CD14-positive monocyte (primary cell): ENCODE measurements around the gene MRTFB. TPM values are rescaled to one million over a fixed set of nuclear protein-coding genes. Genes with fewer than 3 reads are reported as not detected.

Experiments used
- DNase-seq, 3 donors: peaks; one replicate each; pipeline ENCODE4 v3.0.0-alpha.2; 2011 to 2022
- H2AFZ ChIP-seq: 2 replicates; pipeline ENCODE4 v1.6.0; 2012; ENCODE audit warnings: mild to moderate bottlenecking, low read depth, low read length, inconsistent platforms; ENCODE audit not compliant: insufficient read depth, poor library complexity, severe bottlenecking
- H3K27ac ChIP-seq, 2 donors: 1 replicate in 1 of 2; 2 replicates in 1 of 2; pipeline ENCODE4 v1.5.1; 2012 to 2013; ENCODE audit warnings: low read length in 2 of 2, control low read depth in 1 of 2, inconsistent platforms in 1 of 2, low read depth in 1 of 2, mild to moderate bottlenecking in 1 of 2
- H3K27me3 ChIP-seq, 2 donors: one replicate each; pipeline versions ENCODE4 v1.6.0 to v1.6.1; 2011 to 2013; ENCODE audit warnings: low read length in 2 of 2; ENCODE audit not compliant: control insufficient read depth in 2 of 2, insufficient read depth in 2 of 2
- H3K36me3 ChIP-seq, 2 donors: replicated peaks in 1 of 2; 1 replicate in 1 of 2; 2 replicates in 1 of 2; pipeline versions ENCODE4 v1.5.1 to v1.6.1; 2012 to 2013; ENCODE audit warnings: low read length in 2 of 2, control low read depth in 1 of 2, inconsistent platforms in 1 of 2, mild to moderate bottlenecking in 1 of 2; ENCODE audit not compliant: insufficient read depth in 2 of 2, control insufficient read depth in 1 of 2
- H3K4me1 ChIP-seq, 2 donors: 1 replicate in 1 of 2; 2 replicates in 1 of 2; pipeline versions ENCODE4 v1.5.1 to v1.6.1; 2012 to 2013; ENCODE audit warnings: low read length in 2 of 2, control low read depth in 1 of 2, inconsistent platforms in 1 of 2, mild to moderate bottlenecking in 1 of 2, moderate library complexity in 1 of 2; ENCODE audit not compliant: insufficient read depth in 2 of 2, control insufficient read depth in 1 of 2
- H3K4me2 ChIP-seq: replicated peaks from 2 replicates; pipeline ENCODE3; 2012; ENCODE audit warnings: low read length, moderate library complexity, mild to moderate bottlenecking; ENCODE audit not compliant: poor library complexity, severe bottlenecking; ENCODE audit errors: extremely low read depth
- H3K4me3 ChIP-seq, 3 experiments: fragments of 200-600 bp in 1 of 3; sonication (generic) in 1 of 3; replicated peaks in 1 of 3; 1 replicate in 2 of 3; 2 replicates in 1 of 3; pipeline ENCODE4 v1.5.1; 2011 to 2013; ENCODE audit warnings: low read length in 3 of 3, mild to moderate bottlenecking in 3 of 3, control low read depth in 2 of 3, low read depth in 2 of 3, inconsistent platforms in 1 of 3, moderate library complexity in 1 of 3
- H3K79me2 ChIP-seq: 2 replicates; pipeline ENCODE4 v1.6.0; 2012; ENCODE audit warnings: mild to moderate bottlenecking, control low read depth, inconsistent platforms, low read length, moderate library complexity; ENCODE audit not compliant: insufficient read depth
- H3K9ac ChIP-seq: 2 replicates; pipeline ENCODE4 v1.6.0; 2017; ENCODE audit warnings: low read length, mild to moderate bottlenecking; ENCODE audit not compliant: insufficient read depth, poor library complexity, severe bottlenecking
- H3K9me3 ChIP-seq, 2 donors: replicated peaks in 1 of 2; 1 replicate in 1 of 2; 2 replicates in 1 of 2; pipeline versions ENCODE4 v1.5.1 to v1.6.1; 2012 to 2013; ENCODE audit warnings: low read length in 2 of 2, control low read depth in 1 of 2; ENCODE audit not compliant: control insufficient read depth in 1 of 2, insufficient read depth in 1 of 2
- H4K20me1 ChIP-seq: 2 replicates; pipeline ENCODE4 v1.6.0; 2012; ENCODE audit warnings: mild to moderate bottlenecking, low read length, control low read depth, moderate library complexity; ENCODE audit not compliant: insufficient read depth
- H3K27ac Mint-ChIP-seq, 7 donors: one replicate each; pipeline ENCODE4 v1.8.0; 2020; ENCODE audit warnings: mild to moderate bottlenecking in 7 of 7, mixed read lengths in 7 of 7, moderate library complexity in 6 of 7, inconsistent platforms in 2 of 7
- H3K27me3 Mint-ChIP-seq, 3 donors: one replicate each; pipeline ENCODE4 v1.8.0; 2021 to 2022; ENCODE audit warnings: low read depth in 3 of 3, mild to moderate bottlenecking in 3 of 3, mixed read lengths in 3 of 3, moderate library complexity in 3 of 3, inconsistent platforms in 1 of 3
- H3K36me3 Mint-ChIP-seq, 2 donors: one replicate each; pipeline ENCODE4 v1.8.0; 2020; ENCODE audit warnings: mixed read lengths in 2 of 2, inconsistent platforms in 1 of 2, mild to moderate bottlenecking in 1 of 2
- H3K4me1 Mint-ChIP-seq: one replicate; pipeline ENCODE4 v1.8.0; 2020; ENCODE audit warnings: mild to moderate bottlenecking, mixed read lengths
- H3K4me3 Mint-ChIP-seq, 2 donors: one replicate each; pipeline ENCODE4 v1.8.0; 2020; ENCODE audit warnings: mild to moderate bottlenecking in 2 of 2, mixed read lengths in 2 of 2, moderate library complexity in 1 of 2
- H3K9me3 Mint-ChIP-seq, 7 donors: one replicate each; pipeline ENCODE4 v1.8.0; 2020 to 2022; ENCODE audit warnings: mixed read lengths in 7 of 7, mild to moderate bottlenecking in 6 of 7, moderate library complexity in 6 of 7, inconsistent platforms in 2 of 7
- CTCF ChIP-seq: fragments of 200-600 bp; IDR thresholded peaks from one replicate; pipeline ENCODE4 v1.8.0; 2022; ENCODE audit warnings: antibody characterized with exemption, mild to moderate bottlenecking
- WGBS: methylation state at CpG from one replicate; pipeline ENCODE4 v1.1.5; 2013; ENCODE audit warnings: missing lambda C conversion rate; ENCODE audit not compliant: insufficient coverage; 5-methylcytosine and 5-hydroxymethylcytosine counted together
- intact Hi-C, 2 donors: fragments of 100-400 bp; cut with micrococcal nuclease; formaldehyde crosslinking; loops; one replicate each; pipeline versions ENCODE4 v1.15.0 to v1.15.1; 2023
- polyA plus RNA-seq, 3 donors: library from polyadenylated mRNA; depleted of rRNA in 1 of 3; unstranded in 2 of 3; stranded (reverse) in 1 of 3; fragments of 300-500 nt in 2 of 3; fragments of >200 nt in 1 of 3; fragmentation: Illumina TruSeq in 2 of 3; gene quantifications; 1 replicate in 2 of 3; 2 replicates in 1 of 3; pipeline ENCODE4 v1.2.3, GENCODE V29; 2012 to 2021

Gene MRTFB
- polyA plus RNA-seq, 3 donors: 0.69 to 1.4 (median 0.87) TPM

GRCh38 chr16:14024283-14024682, 46.8 kb upstream of the MRTFB start:
- Histone ChIP-seq H3K79me2 (no peaks in the 10 kb centered on the region), H3K27ac (no peak overlapping the region), H3K36me3 (no peaks in the 10 kb centered on the region), H4K20me1 (no peaks in the 10 kb centered on the region), H3K9me3 (no peaks in the 10 kb centered on the region), H2AFZ (no peak overlapping the region), H3K9ac (no peak overlapping the region), H3K4me1 (peaks cover 11 to 16% of the 10 kb centered on the region in 2 donors), H3K4me2 (no peak overlapping the region), H3K4me3 (no peak overlapping the region), H3K27me3 (no peaks in the 10 kb centered on the region)
- H3K4me3 Mint-ChIP-seq: no peak overlapping the region
- no peak for TF ChIP-seq CTCF
- peaks cover 0 to 8% (median 6%) of the 10 kb centered on the region in 3 donors for H3K27me3 Mint-ChIP-seq
- peaks cover 9% of the 10 kb centered on the region for H3K4me1 Mint-ChIP-seq
- peaks cover 0 to 6% (median 0%) of the 10 kb centered on the region in 7 donors for H3K9me3 Mint-ChIP-seq
- no peaks in the 10 kb centered on the region for H3K36me3 Mint-ChIP-seq
- WGBS: 0% methylated on average over 1 of the region's 2 CpGs
- H3K27ac Mint-ChIP-seq: peak overlapping the region in 1 of 7 donors; percentile 46
- intact Hi-C loops: no loop called here
- DNase-seq: peak; percentile 30 to 53 (median 52)

GRCh38 chr16:14026572-14027285, 44.4 kb upstream of the MRTFB start:
- H3K36me3 ChIP-seq: no peaks in the 10 kb centered on the region
- peaks cover 0 to 3% (median 0%) of the 10 kb centered on the region in 7 donors for H3K9me3 Mint-ChIP-seq
- H3K27me3 Mint-ChIP-seq: peaks cover 0 to 9% (median 6%) of the 10 kb centered on the region in 3 donors
- peak overlapping the region in 1 of 7 donors; percentile 12 for H3K27ac Mint-ChIP-seq
- H3K4me1 Mint-ChIP-seq: peaks cover 9% of the 10 kb centered on the region
- WGBS: no CpG with 5 or more reads among the region's 3 CpGs
- no peak overlapping the region for H3K9ac ChIP-seq
- TF ChIP-seq CTCF: no peak
- intact Hi-C loops: no loop called here
- H3K79me2 ChIP-seq: no peaks in the 10 kb centered on the region
- no peak overlapping the region for H3K27ac ChIP-seq
- H2AFZ ChIP-seq: no peak overlapping the region
- H3K9me3 ChIP-seq: no peaks in the 10 kb centered on the region
- no peak overlapping the region for H3K4me2 ChIP-seq
- H3K4me1 ChIP-seq: peaks cover 11 to 16% of the 10 kb centered on the region in 2 donors
- no peak overlapping the region for H3K4me3 Mint-ChIP-seq
- no peaks in the 10 kb centered on the region for H3K36me3 Mint-ChIP-seq
- DNase-seq: no peak
- H3K4me3 ChIP-seq: no peak overlapping the region
- H3K27me3 ChIP-seq: no peaks in the 10 kb centered on the region
- no peaks in the 10 kb centered on the region for H4K20me1 ChIP-seq
